Karpas-422 (cell line): ENCODE data around the gene IRF7. TPM values are rescaled to one million over a fixed set of nuclear protein-coding genes. Genes with fewer than 3 reads are reported as not detected.
A peak's percentile ranks its signal among the peaks of the same experiment; 100 is the strongest.

Experiments used
- DNase-seq: peaks from one replicate; pipeline ENCODE4 v3.0.0-alpha.2; 2015
- H2AFZ ChIP-seq: fragments of 200-600 bp; sonication (generic); 2 replicates; pipeline ENCODE4 v1.6.1; 2014; ENCODE audit warnings: antibody characterized with exemption, low read length, mixed read lengths
- H3K27ac ChIP-seq: fragments of 200-600 bp; sonication (generic); 2 replicates; pipeline ENCODE4 v1.5.1; 2014; ENCODE audit warnings: mild to moderate bottlenecking, low read length, moderate library complexity
- H3K27me3 ChIP-seq: fragments of 200-600 bp; sonication (generic); 2 replicates; pipeline ENCODE4 v1.6.1; 2014; ENCODE audit warnings: low read length, mixed read lengths
- H3K36me3 ChIP-seq: fragments of 200-600 bp; sonication (generic); 2 replicates; pipeline ENCODE4 v1.6.1; 2014; ENCODE audit warnings: low read length, mixed read lengths; ENCODE audit not compliant: insufficient read depth
- H3K4me1 ChIP-seq: fragments of 200-600 bp; sonication (generic); 2 replicates; pipeline ENCODE4 v1.6.1; 2014; ENCODE audit warnings: mild to moderate bottlenecking, low read length, mixed read lengths
- H3K4me2 ChIP-seq: fragments of 200-600 bp; sonication (generic); 2 replicates; pipeline ENCODE4 v1.6.1; 2014; ENCODE audit warnings: low read length, low read depth, mild to moderate bottlenecking; ENCODE audit not compliant: poor library complexity, severe bottlenecking
- H3K4me3 ChIP-seq: fragments of 200-600 bp; sonication (generic); 2 replicates; pipeline ENCODE4 v1.5.1; 2014; ENCODE audit warnings: mild to moderate bottlenecking, antibody characterized with exemption, low read length, mixed read lengths
- H3K79me2 ChIP-seq: fragments of 200-600 bp; sonication (generic); 2 replicates; pipeline ENCODE4 v1.6.1; 2014; ENCODE audit warnings: mild to moderate bottlenecking, low read length, mixed read lengths
- H3K9ac ChIP-seq: fragments of 200-600 bp; sonication (generic); 2 replicates; pipeline ENCODE4 v1.6.0; 2014; ENCODE audit warnings: low read length
- H3K9me2 ChIP-seq: fragments of 200-600 bp; sonication (generic), shearing (Covaris generic); replicated peaks from 2 replicates; pipeline ENCODE4 v1.6.0; 2014; ENCODE audit warnings: mild to moderate bottlenecking, low read length, moderate library complexity; ENCODE audit not compliant: insufficient read depth
- H3K9me3 ChIP-seq: fragments of 300-700, 200-600 bp; sonication (generic); 2 replicates; pipeline ENCODE4 v1.6.1; 2014; ENCODE audit warnings: low read length, mixed read lengths
- H4K20me1 ChIP-seq: fragments of 200-600 bp; sonication (generic); 2 replicates; pipeline ENCODE4 v1.6.1; 2014; ENCODE audit warnings: mild to moderate bottlenecking, antibody characterized with exemption, low read length, low read depth; ENCODE audit not compliant: insufficient read depth
- total RNA-seq: library from RNA; depleted of rRNA; stranded (reverse); fragments of >200 nt; shearing (Covaris generic); gene quantifications from 2 replicates; pipeline ENCODE4 v1.2.3, GENCODE V29; 2014; ENCODE audit warnings: low replicate concordance

Gene IRF7
- total RNA-seq, 1 experiment from 2014 or later, result 34.6 TPM

DNA sequence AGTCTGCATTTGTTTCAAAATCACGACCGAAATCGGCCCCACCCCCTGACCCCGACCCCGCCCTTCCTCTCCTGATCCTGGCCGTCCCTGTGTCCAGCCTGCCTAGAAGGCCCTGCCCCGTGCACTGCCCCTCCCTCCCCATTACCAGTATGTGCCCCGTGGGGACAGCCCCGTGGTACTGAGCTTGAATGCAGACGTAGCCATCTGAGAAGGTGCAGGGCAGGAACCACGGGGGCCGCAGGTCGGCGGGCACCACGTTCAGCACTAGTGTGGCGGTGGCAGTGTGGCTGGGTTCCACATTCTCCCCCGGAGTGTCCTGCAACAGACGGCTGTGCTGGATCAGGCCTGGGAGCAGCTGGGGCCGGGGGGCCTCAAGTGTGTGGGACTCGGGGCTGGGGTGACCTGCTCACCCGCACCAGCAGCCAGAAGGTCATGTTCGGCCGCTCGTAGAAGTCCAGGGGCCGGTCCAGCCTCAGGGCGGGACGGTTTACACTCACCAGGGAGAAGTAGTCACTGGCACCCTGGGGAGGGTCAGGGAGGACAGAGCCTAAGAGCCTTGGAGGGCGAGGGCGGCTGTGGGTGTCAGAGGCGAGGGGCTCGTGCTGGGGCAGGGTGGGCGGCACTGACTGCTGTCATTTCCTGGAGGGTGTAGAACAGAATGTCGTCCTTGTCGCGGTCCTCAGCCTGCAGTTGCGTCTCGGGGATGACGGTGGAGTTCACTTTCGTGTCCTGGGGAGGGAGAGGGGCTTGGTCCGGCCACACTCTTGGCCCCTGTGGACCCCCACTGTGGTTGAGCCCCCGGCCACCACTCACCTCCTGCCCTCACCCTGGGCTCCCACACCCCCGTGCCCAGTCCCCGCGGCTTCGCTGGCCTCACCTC, 5.4 kb upstream of the IRF7 start:
- Histone ChIP-seq H3K4me1 (peaks cover 5% of the 10 kb centered on the region), H3K9ac (no peak overlapping the region), H3K4me2 (no peak overlapping the region), H2AFZ (no peak overlapping the region), H3K9me3 (no peaks in the 10 kb centered on the region), H3K9me2 (no peaks in the 10 kb centered on the region), H3K36me3 (no peaks in the 10 kb centered on the region), H3K79me2 (peaks cover 7% of the 10 kb centered on the region; the same call in 1 of the 2 replicates), H3K27me3 (no peaks in the 10 kb centered on the region), H3K27ac (no peak overlapping the region), H3K4me3 (no peak overlapping the region), H4K20me1 (no peaks in the 10 kb centered on the region)
- DNase-seq, result no peak

DNA sequence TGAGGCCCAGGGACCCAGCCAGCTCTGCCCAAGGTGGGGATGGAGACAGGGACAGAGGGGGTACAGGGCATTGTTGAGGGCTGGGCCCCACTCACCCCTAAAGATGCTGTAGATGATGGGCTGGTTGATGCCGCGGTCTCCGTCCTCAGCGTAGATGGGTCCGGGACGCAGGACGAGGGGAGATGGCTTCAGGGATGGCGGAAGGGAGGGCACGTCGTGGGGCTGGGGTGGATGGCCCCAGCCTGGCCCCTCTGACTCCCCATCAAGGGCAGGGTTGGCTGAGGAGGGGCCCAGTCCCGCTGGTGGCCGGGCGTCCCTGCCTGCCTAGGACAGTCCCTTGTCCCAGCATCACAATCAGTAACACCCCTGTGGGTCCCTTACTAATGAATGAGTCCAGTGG, 4.5 kb upstream of the IRF7 start:
- Histone ChIP-seq H4K20me1 (0 out of 2 replicates have a peak, but pooled peaks cover 2% of the 10 kb centered on the region), H3K36me3 (no peaks in the 10 kb centered on the region), H3K4me3 (no peak overlapping the region), H2AFZ (no peak overlapping the region), H3K27ac (no peak overlapping the region), H3K9me3 (no peaks in the 10 kb centered on the region), H3K4me1 (peaks cover 11% of the 10 kb centered on the region), H3K4me2 (no peak overlapping the region), H3K9ac (no peak overlapping the region), H3K79me2 (peaks cover 7% of the 10 kb centered on the region; the same call in 1 of the 2 replicates), H3K27me3 (no peaks in the 10 kb centered on the region), H3K9me2 (no peaks in the 10 kb centered on the region)
- no peak for DNase-seq

DNA sequence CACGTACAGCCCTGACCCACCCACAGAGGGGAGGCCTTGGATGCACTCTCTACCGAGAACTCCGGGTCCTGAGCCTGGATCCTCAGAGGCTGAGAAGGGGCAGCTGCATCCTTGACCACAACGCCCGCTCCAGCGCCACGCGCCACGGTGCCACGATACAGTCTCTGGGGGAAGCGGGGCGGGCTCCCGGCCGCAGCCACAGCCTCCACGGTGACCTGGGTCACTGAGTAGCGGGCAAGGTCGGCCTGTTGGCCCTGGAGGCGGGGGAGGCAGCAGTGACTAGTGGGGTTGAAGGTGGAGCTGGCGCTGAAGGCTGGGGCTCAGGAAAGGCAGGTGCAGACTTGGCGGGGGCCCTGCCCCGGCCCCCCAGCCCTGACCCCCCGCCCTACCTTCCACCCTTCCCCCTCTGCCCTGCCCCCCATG, 3.9 kb upstream of the IRF7 start:
- Histone ChIP-seq H3K4me3 (no peak overlapping the region), H3K79me2 (peaks cover 7% of the 10 kb centered on the region; the same call in 1 of the 2 replicates), H3K27me3 (no peaks in the 10 kb centered on the region), H3K27ac (no peak overlapping the region), H3K4me2 (no peak overlapping the region), H3K9me3 (no peaks in the 10 kb centered on the region), H3K9me2 (no peaks in the 10 kb centered on the region), H2AFZ (no peak overlapping the region), H3K9ac (no peak overlapping the region), H3K36me3 (no peaks in the 10 kb centered on the region), H4K20me1 (0 out of 2 replicates have a peak, but pooled peaks cover 6% of the 10 kb centered on the region), H3K4me1 (peaks cover 16% of the 10 kb centered on the region)
- no peak for DNase-seq

DNA sequence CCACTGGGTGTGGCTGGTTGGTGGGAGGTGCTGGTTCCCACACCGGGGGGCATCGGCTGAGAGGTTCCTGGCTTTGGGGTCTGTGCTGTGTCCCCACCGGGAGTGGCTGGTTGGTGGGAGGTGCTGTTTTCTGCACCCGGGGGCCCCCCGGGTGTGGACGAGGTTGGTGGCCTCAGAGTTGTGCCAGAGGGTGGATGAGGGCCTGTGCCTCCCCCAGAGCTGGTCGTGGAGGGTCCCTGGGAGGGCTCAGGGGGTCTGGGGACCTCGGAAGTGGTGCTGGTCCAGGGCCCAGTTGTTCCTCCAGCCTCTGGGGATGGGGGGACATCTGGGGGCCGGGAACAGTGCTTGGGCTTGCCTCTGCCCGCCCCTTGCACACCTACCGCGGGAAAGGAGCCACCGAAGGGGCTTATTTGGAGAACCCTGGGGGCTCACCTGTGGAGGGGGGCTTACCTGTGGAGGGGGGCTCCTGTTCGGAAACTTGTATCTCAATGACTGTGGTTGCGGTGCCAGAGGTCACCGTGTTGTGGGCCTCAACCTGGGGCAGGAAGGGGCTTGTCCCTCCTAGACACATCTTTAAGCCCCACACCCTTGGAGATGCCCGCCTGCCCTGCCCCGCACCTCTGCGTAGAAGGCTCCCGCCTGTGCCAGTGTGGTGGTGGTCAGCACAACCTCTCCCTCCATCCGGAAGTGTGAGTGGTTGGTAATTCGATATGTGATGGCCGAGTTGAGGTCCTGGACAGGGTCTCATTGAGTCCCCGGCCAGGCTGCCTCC, 3.3 kb upstream of the IRF7 start:
- Histone ChIP-seq H3K9me2 (no peaks in the 10 kb centered on the region), H3K4me2 (no peak overlapping the region), H3K27me3 (no peaks in the 10 kb centered on the region), H3K9me3 (no peaks in the 10 kb centered on the region), H3K4me3 (no peak overlapping the region), H3K27ac (no peak overlapping the region), H3K9ac (no peak overlapping the region), H4K20me1 (peaks cover 9% of the 10 kb centered on the region; the same call in 1 of the 2 replicates), H2AFZ (no peak overlapping the region), H3K4me1 (peaks cover 22% of the 10 kb centered on the region), H3K79me2 (peaks cover 7% of the 10 kb centered on the region; the same call in 1 of the 2 replicates), H3K36me3 (no peaks in the 10 kb centered on the region)
- no peak for DNase-seq

DNA sequence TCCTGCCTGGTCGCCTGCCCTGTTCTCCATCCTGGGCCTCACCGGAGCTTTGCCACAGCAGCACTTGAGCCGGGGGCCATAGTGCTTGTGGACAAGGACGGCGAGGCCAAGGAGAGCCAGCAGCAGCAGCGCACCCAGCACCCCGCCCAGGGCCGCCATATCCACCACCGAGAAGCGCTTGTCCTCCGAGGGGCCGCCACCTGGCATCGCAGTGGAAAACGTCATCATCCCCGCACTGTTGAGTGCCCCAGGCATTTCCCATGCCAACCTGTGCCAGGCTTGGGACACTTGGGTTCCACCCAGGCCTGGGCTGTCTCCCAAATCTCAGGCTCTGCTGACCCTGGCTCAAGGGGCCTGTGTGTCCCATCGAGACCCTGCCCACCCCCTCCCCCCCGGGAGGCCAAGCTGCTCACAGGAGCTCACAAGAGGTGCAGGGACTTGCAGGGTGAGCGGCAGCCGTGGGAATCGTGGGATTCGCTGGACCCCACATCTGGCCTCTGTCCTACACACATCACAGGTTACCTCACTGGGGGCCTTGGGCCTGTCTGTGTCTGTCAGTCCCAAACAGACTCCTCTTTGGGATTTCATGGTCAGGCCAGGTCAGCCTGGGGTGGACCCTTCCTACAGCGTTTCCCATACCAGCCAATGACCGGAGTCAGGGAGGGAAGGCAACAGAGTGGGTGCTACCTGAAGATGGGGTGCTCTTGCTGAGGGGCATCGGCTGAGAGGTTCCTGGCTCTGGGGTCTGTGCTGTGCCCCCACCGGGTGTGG, 2.3 kb upstream of the IRF7 start:
- Histone ChIP-seq H4K20me1 (peaks cover 15% of the 10 kb centered on the region; the same call in 1 of the 2 replicates), H2AFZ (no peak overlapping the region), H3K4me3 (no peak overlapping the region), H3K4me1 (peaks cover 27% of the 10 kb centered on the region), H3K9me3 (no peaks in the 10 kb centered on the region), H3K27me3 (no peaks in the 10 kb centered on the region), H3K27ac (no peak overlapping the region), H3K4me2 (no peak overlapping the region), H3K79me2 (peaks cover 7% of the 10 kb centered on the region; the same call in 1 of the 2 replicates), H3K9me2 (no peaks in the 10 kb centered on the region), H3K36me3 (no peaks in the 10 kb centered on the region), H3K9ac (no peak overlapping the region)
- DNase-seq, result no peak

DNA sequence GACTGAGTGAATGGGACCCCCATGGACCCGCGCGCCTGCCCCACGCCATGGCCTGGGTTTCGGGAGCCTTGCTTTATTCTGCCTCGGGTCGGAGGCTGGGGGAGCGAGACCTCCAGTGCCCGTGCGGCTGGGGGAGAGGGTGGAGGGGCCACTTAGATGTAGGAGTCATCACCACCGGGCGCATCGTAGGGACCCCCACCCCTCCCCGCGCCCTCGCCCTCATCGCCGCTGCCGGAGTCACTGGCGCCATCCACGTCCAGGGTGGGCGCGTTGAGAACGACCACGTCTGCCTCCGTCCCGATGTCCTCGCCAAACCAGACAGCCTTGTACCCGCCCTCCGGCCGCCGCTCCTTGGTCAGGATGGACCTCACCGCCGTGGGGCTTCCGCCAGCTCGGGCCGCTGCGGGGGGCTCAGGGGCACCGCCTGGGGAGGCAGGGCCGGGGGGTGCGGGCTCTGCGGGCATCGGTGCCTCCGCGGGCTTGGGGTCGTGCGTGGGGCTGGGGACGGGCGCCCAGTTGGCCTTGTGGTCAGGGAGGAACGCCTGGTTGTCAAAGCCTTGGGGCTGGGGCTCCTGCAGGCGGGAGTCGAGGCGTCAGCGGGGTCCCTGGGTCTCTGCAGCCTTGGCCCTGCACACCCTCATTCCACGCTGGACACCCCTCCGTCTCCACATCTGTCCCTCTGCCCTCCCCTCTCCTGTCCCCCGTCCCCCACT, 1.6 kb upstream of the IRF7 start:
- Histone ChIP-seq H3K27me3 (no peaks in the 10 kb centered on the region), H3K27ac (no peak overlapping the region), H3K9me2 (no peaks in the 10 kb centered on the region), H3K9ac (no peak overlapping the region), H4K20me1 (peaks cover 21% of the 10 kb centered on the region; the same call in 1 of the 2 replicates), H3K4me2 (no peak overlapping the region), H3K4me3 (no peak overlapping the region), H3K9me3 (no peaks in the 10 kb centered on the region), H3K79me2 (peaks cover 7% of the 10 kb centered on the region; the same call in 1 of the 2 replicates), H3K36me3 (no peaks in the 10 kb centered on the region), H3K4me1 (peaks cover 27% of the 10 kb centered on the region), H2AFZ (no peak overlapping the region)
- DNase-seq, result no peak

DNA sequence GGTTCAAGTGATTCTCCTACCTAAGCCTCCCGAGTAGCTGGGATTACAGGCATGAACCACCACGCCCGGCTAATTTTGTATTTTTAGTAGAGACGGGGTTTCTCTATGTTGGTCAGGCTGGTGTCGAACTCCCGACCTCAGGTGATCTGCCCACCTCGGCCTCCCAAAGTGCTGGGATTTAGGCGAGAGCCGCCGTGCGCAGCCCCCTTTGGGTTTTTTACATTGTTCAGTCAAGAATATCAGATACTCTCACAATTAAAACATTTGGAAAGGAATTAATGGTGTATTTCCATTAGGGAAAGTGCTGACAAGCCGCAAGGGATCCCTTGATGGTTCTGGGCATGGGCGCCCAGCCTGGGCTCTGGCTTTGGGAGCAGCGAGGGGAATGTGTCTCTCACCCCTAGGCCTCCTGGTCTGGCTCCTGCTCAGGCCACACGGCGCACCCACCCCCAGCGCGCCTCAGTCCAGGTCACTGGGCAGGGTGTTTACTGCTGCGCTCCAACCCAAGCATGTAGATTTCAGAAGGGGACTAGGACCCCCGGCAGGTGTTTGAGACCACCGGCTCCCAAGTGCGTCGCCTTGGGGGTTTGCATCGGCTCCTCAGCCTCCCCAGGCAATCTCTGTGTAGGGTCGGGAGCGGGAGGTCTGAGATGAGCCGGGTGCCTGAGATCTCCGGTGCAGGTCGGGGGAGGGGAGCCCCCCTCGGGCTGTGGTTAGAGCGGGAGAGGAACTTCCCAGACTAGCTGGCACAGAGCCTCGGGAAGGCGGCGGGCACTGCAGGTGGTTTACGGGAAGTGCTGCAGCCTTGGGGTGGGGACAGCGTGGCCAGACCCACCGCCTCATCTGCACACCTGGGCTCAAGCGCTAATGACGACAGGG, 809 bp upstream of the IRF7 start:
- Histone ChIP-seq H3K4me3 (peak overlapping the region; percentile 92), H3K4me1 (peaks cover 27% of the 10 kb centered on the region), H3K4me2 (peak overlapping the region; percentile 97), H2AFZ (no peak overlapping the region), H3K9ac (peak overlapping the region; percentile 56), H3K27ac (peak overlapping the region; percentile 85), H3K27me3 (no peaks in the 10 kb centered on the region), H4K20me1 (peaks cover 27% of the 10 kb centered on the region; the same call in 1 of the 2 replicates), H3K9me2 (no peaks in the 10 kb centered on the region), H3K9me3 (no peaks in the 10 kb centered on the region), H3K79me2 (peaks cover 7% of the 10 kb centered on the region; the same call in 1 of the 2 replicates), H3K36me3 (no peaks in the 10 kb centered on the region)
- no peak for DNase-seq
